NK-92 treated with Interleukin-12 subunit alpha and Interleukin-12 subunit beta, amount 100 ng/mL, for 24 hours (cell line): ENCODE measurements around the gene NIPAL1.

Source experiments
- DNase-seq: peaks from one replicate; lab custom pipeline; 2025; lab: John Stamatoyannopoulos, UW

The NIPAL1 gene

DNA sequence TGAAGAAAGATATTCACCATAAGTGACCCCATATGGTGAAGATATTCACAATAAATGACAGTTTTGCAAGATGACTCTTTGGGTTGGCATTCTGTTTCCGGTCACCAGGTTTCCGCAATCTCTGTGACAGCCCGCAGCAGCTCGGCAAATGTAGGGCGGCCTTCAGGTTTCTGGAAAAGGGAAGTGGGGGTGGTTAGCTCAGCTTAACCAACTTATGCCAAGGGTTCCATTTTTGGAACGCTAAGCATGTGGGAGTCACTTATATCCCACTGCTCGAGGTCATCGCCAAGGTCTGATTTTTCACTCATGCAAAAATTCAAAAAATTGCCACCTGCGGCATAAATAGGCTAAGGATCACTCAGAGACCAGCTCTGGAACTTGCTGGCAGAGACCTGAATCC is 51.0 kb downstream of the NIPAL1 start:
- no peak for DNase-seq

- no peak for DNase-seq
These were observed 51.6 kb downstream of the NIPAL1 start for GRCh38 chr4:48068182-48068581.

GRCh38 chr4:48069026-48069425 is 52.5 kb downstream of the NIPAL1 start:
- DNase-seq, result no peak

DNA sequence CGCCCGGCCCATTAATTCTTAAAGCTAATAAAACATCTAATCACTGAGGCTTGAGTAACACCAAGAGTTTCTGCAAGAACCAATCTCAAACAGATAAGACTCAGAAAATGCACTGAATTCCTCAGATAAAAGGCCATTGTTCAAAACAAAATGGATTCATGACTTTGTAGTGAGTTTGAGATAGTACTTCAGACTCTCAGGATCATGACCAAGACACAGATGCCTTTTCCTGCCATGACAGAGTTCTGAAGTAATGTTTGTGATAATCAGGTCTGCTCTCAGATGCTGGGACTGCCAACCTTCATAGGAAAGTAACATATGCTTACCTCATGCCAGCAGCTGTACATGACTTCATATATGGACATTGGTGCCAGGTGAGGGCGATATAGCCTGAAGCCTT is 54.6 kb downstream of the NIPAL1 start:
- DNase-seq, result no peak

DNA sequence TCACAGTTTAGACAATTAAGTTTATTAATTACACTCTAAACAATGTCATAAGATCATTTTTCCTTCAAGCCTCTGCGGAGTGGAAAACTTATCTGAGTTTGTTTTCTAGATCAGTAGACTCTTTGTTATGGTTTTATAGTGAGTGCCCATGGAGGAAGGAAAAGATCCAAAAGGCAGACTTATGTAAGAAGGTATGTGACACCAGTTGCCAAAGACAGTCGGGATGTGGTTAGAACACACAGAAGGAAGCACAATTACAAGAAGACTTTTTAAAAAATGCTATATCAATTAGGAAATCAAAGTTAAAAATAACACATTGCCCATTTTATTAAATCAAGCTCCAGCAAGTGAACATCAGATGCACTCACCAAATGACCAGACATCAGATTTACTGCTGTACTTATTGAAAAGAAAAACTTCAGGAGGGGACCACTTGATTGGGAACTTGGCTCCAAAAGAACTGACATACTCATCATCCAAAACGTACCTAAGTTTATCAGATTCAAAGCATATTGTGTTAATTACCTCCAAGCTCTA is 57.1 kb downstream of the NIPAL1 start:
- DNase-seq, result no peak

GRCh38 chr4:48074657-48075056 is 58.1 kb downstream of the NIPAL1 start:
- no peak for DNase-seq

GRCh38 chr4:48078425-48078824 is 61.9 kb downstream of the NIPAL1 start:
- no peak for DNase-seq

DNA sequence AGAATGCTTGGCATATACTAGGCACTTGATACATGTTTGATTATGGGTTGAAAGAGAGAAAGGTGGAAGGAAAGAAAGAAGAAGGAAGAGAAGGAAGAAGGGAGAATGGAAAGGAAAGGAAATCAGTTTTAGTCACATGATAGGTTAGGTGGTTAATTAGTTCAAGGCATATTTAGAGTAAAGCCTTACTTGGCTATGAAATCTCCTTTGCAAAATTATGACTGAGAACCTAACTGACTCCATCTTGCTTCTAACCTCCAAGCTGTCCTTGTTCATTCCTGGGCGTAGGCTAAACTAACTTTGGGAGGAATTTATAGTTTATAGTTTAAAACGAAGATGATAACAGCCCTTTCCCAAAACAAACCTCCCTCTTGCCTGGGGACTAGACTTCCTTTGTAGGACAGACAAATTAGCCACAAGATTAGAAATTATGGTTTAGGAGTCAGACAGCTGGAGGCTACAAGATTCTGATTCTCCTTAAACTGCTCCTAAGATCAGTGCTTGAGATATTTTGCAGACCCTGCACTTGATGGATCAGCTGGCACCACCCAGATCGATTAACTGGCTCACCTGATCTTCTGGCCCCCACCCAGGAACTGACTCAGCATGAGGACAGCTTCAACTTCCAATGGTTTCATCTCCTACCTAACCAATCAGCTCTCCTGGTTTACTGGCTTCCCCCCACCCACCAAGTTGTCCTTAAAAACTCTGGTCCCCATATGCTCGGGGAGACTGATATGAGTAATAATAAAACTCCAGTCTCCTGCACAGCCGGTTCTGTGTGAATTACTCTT is 62.5 kb downstream of the NIPAL1 start:
- no peak for DNase-seq

GRCh38 chr4:48079972-48080391 is 63.4 kb downstream of the NIPAL1 start:
- DNase-seq, result no peak

DNA sequence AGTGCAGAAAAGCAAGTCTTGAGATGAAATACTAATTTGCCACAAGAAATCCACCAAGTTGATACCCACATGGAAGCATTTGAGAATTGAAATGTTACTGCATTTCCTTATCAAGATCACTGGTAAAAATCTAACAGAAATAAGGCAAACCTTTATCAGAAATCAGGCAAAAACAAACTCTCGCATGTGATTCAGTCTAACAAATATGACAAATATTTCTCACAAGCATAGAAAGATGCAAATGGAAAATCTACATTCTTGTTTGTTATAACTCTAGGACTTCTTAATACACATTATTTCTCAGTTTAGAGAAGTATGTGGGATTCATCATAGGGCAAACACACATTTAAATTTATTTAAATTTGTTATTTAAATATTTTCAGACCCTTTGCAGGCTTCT is 64.6 kb downstream of the NIPAL1 start:
- no peak for DNase-seq

DNA sequence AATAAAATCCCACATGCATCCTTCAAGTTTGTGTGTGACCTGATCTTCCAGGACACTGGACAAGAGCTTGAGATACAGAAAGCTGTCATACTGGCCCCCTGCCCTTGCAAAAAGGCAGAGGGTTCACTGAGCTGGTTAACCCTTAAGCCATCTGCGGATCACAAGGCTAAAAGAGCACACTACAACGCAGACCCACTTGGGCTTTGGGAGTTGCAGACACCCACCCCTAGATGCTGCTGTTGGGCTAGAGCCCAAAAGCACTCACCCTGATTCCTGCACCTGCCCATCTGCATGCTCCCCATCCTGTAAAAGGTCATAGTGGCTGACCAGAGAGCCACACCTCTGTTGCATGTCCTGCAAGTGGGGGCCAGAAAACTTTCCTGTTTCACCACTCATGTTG is 66.4 kb downstream of the NIPAL1 start:
- no peak for DNase-seq

DNA sequence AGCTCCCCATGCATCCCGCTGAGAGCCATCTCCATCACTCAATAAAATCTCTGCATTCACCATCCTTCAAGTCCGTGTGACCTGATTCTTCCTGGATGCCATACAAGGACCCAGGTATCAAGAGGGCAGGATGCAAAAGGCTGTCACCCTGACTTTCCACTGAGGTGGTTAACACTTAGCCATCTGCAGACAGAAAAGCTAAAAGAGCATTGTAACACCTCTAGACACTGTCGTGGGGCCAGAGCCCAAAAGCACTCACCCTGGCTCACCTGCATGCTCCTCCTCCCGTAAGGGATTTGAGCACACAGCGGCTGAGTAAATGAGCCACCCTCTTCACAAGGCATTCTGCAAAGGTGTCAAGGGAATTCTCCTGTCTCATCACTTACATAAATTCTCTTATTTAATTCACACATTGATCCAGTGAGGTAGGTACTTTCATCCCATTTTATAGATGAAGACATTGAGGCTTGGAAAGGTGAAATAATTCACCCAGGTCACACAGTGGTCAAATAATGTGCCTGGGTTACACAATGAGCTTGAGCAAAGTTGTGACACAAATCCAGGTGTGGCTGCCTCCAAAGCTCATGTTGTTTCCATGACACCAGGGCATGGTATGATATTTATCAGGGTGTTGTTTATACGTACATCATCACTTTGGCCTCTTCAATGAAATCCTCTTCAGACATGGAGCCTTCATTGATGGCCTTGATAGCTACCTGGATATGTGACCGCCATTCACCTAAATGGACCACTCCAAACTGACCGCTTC is 69.4 kb downstream of the NIPAL1 start:
- no peak for DNase-seq
